Measurements from ENCODE around the gene CHIA. TPM values are rescaled to one million over a fixed set of nuclear protein-coding genes. Genes with fewer than 3 reads are reported as not detected.
"Not testable (repeated sequence)": the region's sequence is repeated elsewhere in the genome, so short reads cannot be mapped to it uniquely, and the experiment has no call there.

The CHIA gene
- total RNA-seq, 2 donors from 2014 or later = not detected

GRCh38 chr1:111354584-111354983 is 63.9 kb downstream of the CHIA start:
- intact Hi-C loops (cut with DNase I) = no loop called here
- DNase-seq (no peak), ATAC-seq (no peak)

GRCh38 chr1:111358964-111359363 is 68.3 kb downstream of the CHIA start:
- intact Hi-C loops (cut with DNase I) = no loop called here
- no peak for ATAC-seq
- DNase-seq = no peak

- intact Hi-C loops (cut with DNase I) = no loop called here
- ATAC-seq (no peak), DNase-seq (no peak)
Measured at GRCh38 chr1:111359376-111359775, 68.7 kb downstream of the CHIA start.

- DNase-seq; ATAC-seq; intact Hi-C loops (cut with DNase I): not testable (repeated sequence)
Measured at GRCh38 chr1:111360257-111360656, 69.6 kb downstream of the CHIA start.

GRCh38 chr1:111361761-111362160 is 71.1 kb downstream of the CHIA start:
- ATAC-seq (no peak), DNase-seq (no peak)
- intact Hi-C loops (cut with DNase I) = no loop called here

- ATAC-seq (no peak), DNase-seq (no peak)
- intact Hi-C loops (cut with DNase I) = no loop called here
Measured at GRCh38 chr1:111364690-111365089, 74.0 kb downstream of the CHIA start.

GRCh38 chr1:111366256-111366655 is 75.6 kb downstream of the CHIA start:
- DNase-seq = no peak
- intact Hi-C loops (cut with DNase I) = no loop called here
- no peak for ATAC-seq

GRCh38 chr1:111369177-111369576 is 78.5 kb downstream of the CHIA start:
- no peak for ATAC-seq
- intact Hi-C loops (cut with DNase I) = no loop called here
- DNase-seq = no peak

- no peak for ATAC-seq
- intact Hi-C loops (cut with DNase I) = no loop called here
Measured at GRCh38 chr1:111369645-111370044, 79.0 kb downstream of the CHIA start.

More at GRCh38 chr1:111369645-111370044, 79.0 kb downstream of the CHIA start:
- DNase-seq = no peak

Other genes starting within 250 kb of the CHIA start
- gene DRAM2, start 150.8 kb upstream of the CHIA start, total RNA-seq = 10 to 100 TPM; 43.5 to 44.6 TPM
- gene CEPT1, start 150.6 kb upstream of the CHIA start, total RNA-seq = 10 to 100 TPM; 15.8 to 17.6 TPM
- 10 to 100 TPM in 1 of 2 donors, 1 to 10 TPM in 1; 8.6 to 10.6 TPM for gene DENND2D, start 90.2 kb upstream of the CHIA start, total RNA-seq
- 10 to 100 TPM; 11.7 to 36.8 TPM for gene CHI3L2, start 63.1 kb upstream of the CHIA start, total RNA-seq
- 1 to 10 TPM in 1 of 2 donors, under 1 TPM in 1; 0.35 to 1.2 TPM for gene OVGP1, start 136.9 kb downstream of the CHIA start, total RNA-seq
- gene WDR77, start 158.4 kb downstream of the CHIA start, total RNA-seq = 10 to 100 TPM; 22.9 to 31.9 TPM
- 100 to 1,000 TPM; 458 to 551 TPM for gene ATP5PB, start 158.6 kb downstream of the CHIA start, total RNA-seq
- gene C1orf162, start 183.1 kb downstream of the CHIA start, total RNA-seq = 10 to 100 TPM; 17.2 to 22.5 TPM
- gene ADORA3, start 212.8 kb downstream of the CHIA start, total RNA-seq = 1 to 10 TPM; 5.5 to 6.6 TPM
- gene TMIGD3, start 212.8 kb downstream of the CHIA start, total RNA-seq = 1 to 10 TPM; 2.0 to 4.0 TPM

All from left cardiac atrium (tissue), 4 donors.